ENCODE results near the gene MEI4. TPM values are rescaled to one million over a fixed set of nuclear protein-coding genes. Genes with fewer than 3 reads are reported as not detected.

Gene MEI4
- total RNA-seq, 1 donor from 2014 or later = not detected

DNA sequence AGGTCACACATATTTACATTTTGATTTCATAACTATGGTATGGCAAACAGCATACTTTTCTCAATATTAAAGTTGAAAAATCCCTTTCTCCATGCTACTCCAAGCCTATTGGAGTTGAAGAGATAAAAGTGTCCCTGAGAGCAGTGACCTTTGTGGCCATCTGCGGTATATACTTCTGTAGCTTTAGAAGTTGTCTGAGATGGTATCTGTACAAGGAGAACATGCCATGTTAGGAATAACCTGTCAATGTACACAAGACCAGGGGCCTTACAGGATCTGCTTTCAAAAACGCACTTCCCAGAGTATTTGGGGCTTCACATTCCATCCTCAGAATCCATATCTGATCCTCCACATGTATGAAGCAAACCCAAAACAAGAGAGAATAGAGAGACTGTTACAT lies 226.7 kb downstream of the MEI4 start:
- peaks cover 7% of the 10 kb centered on the region for H3K9me3 Mint-ChIP-seq (ENCODE audit: unreplicated experiment)
- peaks cover 11% of the 10 kb centered on the region for H3K4me1 Mint-ChIP-seq (ENCODE audit: unreplicated experiment)
- H3K4me3 Mint-ChIP-seq (ENCODE audit: unreplicated experiment) = no peak overlapping the region
- no peaks in the 10 kb centered on the region for H3K36me3 Mint-ChIP-seq (ENCODE audit: unreplicated experiment)
- H3K27me3 Mint-ChIP-seq (ENCODE audit: unreplicated experiment) = no peaks in the 10 kb centered on the region
- no peak overlapping the region for H3K27ac Mint-ChIP-seq (ENCODE audit: unreplicated experiment)
- TF ChIP-seq, protein P1, sequence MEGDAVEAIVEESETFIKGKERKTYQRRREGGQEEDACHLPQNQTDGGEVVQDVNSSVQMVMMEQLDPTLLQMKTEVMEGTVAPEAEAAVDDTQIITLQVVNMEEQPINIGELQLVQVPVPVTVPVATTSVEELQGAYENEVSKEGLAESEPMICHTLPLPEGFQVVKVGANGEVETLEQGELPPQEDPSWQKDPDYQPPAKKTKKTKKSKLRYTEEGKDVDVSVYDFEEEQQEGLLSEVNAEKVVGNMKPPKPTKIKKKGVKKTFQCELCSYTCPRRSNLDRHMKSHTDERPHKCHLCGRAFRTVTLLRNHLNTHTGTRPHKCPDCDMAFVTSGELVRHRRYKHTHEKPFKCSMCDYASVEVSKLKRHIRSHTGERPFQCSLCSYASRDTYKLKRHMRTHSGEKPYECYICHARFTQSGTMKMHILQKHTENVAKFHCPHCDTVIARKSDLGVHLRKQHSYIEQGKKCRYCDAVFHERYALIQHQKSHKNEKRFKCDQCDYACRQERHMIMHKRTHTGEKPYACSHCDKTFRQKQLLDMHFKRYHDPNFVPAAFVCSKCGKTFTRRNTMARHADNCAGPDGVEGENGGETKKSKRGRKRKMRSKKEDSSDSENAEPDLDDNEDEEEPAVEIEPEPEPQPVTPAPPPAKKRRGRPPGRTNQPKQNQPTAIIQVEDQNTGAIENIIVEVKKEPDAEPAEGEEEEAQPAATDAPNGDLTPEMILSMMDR (IDR thresholded peaks at IDR 0.05) = no peak
- no peak for DNase-seq (ENCODE audit: extremely low spot score, unreplicated experiment)

DNA sequence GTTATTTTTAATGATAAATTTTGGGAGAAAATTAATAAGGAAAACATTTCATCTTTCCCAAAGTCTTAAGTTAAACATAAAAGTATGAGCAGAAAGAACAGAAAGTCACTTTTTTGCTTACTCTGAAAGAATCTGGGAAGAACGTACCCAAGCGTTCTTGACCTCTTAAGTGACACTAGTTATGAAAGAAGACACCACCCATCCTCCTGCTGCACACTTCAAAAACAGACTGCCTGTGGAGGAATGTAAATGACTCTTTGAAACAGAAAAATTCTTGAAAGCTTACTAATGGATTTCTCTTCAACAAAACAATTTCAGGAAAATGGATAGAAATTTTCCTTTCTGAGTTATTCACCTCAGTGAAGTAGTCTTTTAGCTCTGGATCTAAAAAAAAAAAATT lies 227.7 kb downstream of the MEI4 start:
- TF ChIP-seq, protein P1 (IDR thresholded peaks at IDR 0.05) = no peak
- Mint-ChIP-seq H3K4me3 (ENCODE audit: unreplicated experiment) (no peak overlapping the region), H3K4me1 (ENCODE audit: unreplicated experiment) (peaks cover 11% of the 10 kb centered on the region), H3K27ac (ENCODE audit: unreplicated experiment) (no peak overlapping the region), H3K36me3 (ENCODE audit: unreplicated experiment) (no peaks in the 10 kb centered on the region), H3K9me3 (ENCODE audit: unreplicated experiment) (peaks cover 3% of the 10 kb centered on the region), H3K27me3 (ENCODE audit: unreplicated experiment) (no peaks in the 10 kb centered on the region)
- no peak for DNase-seq (ENCODE audit: extremely low spot score, unreplicated experiment)

DNA sequence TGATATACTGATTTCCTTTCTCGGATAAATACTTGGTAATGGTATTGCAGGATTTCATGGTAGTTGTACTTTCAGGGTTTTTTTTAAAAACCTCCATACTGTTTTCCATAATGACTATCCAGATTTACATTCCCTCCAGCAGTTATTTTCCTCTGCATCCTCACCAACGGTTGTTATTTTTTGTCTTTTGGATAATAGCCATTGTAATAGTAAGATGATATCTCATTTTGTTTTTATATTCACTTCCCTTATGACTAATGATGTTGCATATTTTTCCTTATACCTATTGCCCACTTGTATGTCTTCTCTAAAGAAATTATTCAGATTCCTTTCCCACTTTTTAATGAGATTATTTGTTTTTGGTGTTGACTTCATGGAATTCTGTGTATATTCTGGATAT lies 231.0 kb downstream of the MEI4 start:
- no peak overlapping the region for H3K27ac Mint-ChIP-seq (ENCODE audit: unreplicated experiment)
- H3K4me1 Mint-ChIP-seq (ENCODE audit: unreplicated experiment) = peaks cover 11% of the 10 kb centered on the region
- TF ChIP-seq, protein P1 (IDR thresholded peaks at IDR 0.05) = no peak
- H3K36me3 Mint-ChIP-seq (ENCODE audit: unreplicated experiment) = no peaks in the 10 kb centered on the region
- no peaks in the 10 kb centered on the region for H3K27me3 Mint-ChIP-seq (ENCODE audit: unreplicated experiment)
- DNase-seq (ENCODE audit: extremely low spot score, unreplicated experiment) = no peak
- H3K4me3 Mint-ChIP-seq (ENCODE audit: unreplicated experiment) = no peak overlapping the region
- peaks cover 8% of the 10 kb centered on the region for H3K9me3 Mint-ChIP-seq (ENCODE audit: unreplicated experiment)

DNA sequence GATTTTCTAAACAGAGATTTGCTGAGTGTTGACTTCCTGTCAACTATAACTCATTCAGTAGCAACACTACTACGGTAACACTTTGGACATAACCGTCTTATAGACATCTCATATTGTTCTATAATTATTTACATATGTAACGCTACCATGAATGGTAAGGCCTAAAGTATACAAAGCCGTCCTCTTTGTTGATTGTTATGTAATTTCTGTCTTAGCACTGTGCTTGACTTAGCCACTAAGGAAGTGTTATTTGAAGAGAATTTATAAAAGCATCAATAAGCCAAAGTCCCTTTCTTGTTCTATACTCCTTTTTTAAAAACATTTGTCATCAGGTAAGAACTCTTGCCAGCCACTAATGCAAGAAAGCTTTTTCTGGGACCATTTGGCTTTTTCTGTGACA lies 240.6 kb downstream of the MEI4 start:
- DNase-seq (ENCODE audit: extremely low spot score, unreplicated experiment) = no peak
- TF ChIP-seq, protein P1 (IDR thresholded peaks at IDR 0.05) = no peak
- Mint-ChIP-seq H3K27me3 (ENCODE audit: unreplicated experiment) (no peaks in the 10 kb centered on the region), H3K27ac (ENCODE audit: unreplicated experiment) (no peak overlapping the region), H3K4me3 (ENCODE audit: unreplicated experiment) (no peak overlapping the region), H3K4me1 (ENCODE audit: unreplicated experiment) (no peaks in the 10 kb centered on the region), H3K36me3 (ENCODE audit: unreplicated experiment) (no peaks in the 10 kb centered on the region), H3K9me3 (ENCODE audit: unreplicated experiment) (peaks cover 21% of the 10 kb centered on the region)

DNA sequence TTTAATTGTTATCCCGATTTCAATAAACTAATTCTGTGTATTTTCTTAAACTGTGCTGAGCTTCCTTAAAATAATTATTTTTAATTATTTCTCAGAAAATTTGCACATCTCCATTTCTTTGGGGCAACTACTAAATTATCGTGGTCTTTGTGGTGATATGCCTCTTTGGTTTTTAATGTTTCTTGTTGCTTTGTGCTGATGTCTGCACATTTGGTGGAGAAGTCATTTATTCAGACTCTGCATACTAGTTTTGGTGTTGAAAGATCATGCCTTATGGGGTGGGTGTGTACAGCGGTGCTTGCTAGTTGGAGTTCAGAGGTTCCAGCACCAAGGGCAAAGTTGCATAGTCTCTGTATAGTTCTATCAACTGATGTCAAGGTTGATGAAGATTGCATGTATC lies 253.2 kb downstream of the MEI4 start:
- Mint-ChIP-seq H3K36me3 (ENCODE audit: unreplicated experiment) (no peaks in the 10 kb centered on the region), H3K27ac (ENCODE audit: unreplicated experiment) (no peak overlapping the region), H3K4me3 (ENCODE audit: unreplicated experiment) (no peak overlapping the region), H3K4me1 (ENCODE audit: unreplicated experiment) (no peaks in the 10 kb centered on the region), H3K9me3 (ENCODE audit: unreplicated experiment) (peaks cover 39% of the 10 kb centered on the region), H3K27me3 (ENCODE audit: unreplicated experiment) (no peaks in the 10 kb centered on the region)
- TF ChIP-seq, protein P1 (IDR thresholded peaks at IDR 0.05) = no peak
- DNase-seq (ENCODE audit: extremely low spot score, unreplicated experiment) = no peak

Measured in osteocyte (in vitro differentiated cells).